ENCODE results near the gene RNU5B-1. TPM values are rescaled to one million over a fixed set of nuclear protein-coding genes. Genes with fewer than 3 reads are reported as not detected.

RNU5B-1 gene
- total and polyA plus RNA-seq, 2 of the 8 experiments (the other 6 are each of a cell fraction or from before 2014, with no cell fraction given) = not detected

DNA sequence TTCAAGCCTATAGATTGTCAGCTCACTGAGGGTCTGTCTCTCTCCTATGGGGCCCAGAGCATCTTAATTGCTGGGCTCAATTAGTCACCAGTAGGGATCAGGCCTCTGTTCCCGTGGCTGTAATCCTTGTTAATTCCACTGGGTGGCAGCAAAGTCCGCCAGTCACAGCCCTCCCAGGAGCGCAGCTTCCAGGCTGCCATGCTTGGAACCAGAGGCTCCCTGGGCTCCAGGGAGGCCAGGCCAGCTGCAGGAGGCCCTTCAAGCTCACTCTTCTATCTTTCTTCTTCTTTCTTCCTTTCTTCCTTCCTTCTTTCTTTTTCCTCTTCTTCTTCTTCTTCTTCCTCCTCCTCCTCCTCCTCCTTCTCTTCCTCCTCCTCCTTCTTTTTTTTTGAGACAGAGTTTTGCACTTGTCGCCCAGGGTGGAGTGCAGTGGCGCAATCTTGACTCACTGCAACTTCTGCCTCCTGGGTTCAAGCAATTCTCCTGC, 14.4 kb downstream of the RNU5B-1 start:
- Histone ChIP-seq H3K4me3 (ENCODE audit: extremely low read depth in 1 of 4, insufficient read depth in 2 of 4, low read depth in 3 of 4, low read length in 4 of 4) (no peak overlapping the region), H2BK5ac (ENCODE audit: low read depth, low read length) (no peak overlapping the region), H3K27ac (ENCODE audit: low read depth, low read length) (no peak overlapping the region), H4K20me1 (replicated peaks in 1 of 2; ENCODE audit: control insufficient read depth in 1 of 2, insufficient read depth in 2 of 2, low read length in 2 of 2) (no peaks in the 10 kb centered on the region), H3K23me2 (ENCODE audit: low read depth, low read length) (no peaks in the 10 kb centered on the region), H3K4me1 (replicated peaks in 1 of 4; ENCODE audit: control insufficient read depth in 3 of 4, insufficient read depth in 4 of 4, low read length in 3 of 4) (no peaks in the 10 kb centered on the region), H3K36me3 (ENCODE audit: control insufficient read depth in 2 of 4, insufficient read depth in 4 of 4, low read length in 3 of 4) (no peaks in the 10 kb centered on the region), H4K5ac (ENCODE audit: insufficient read length, low read depth, low read length) (no peak overlapping the region), H3K4me2 (ENCODE audit: insufficient read depth in 1 of 2, low read depth in 2 of 2, low read length in 2 of 2) (no peak overlapping the region), H3K27me3 (replicated peaks in 1 of 4; ENCODE audit: control insufficient read depth in 3 of 4, extremely low read depth in 1 of 4, insufficient read depth in 3 of 4, low read length in 3 of 4) (0 out of 7 replicates have a peak, but pooled peaks cover 0 to 3% (median 0%) of the 10 kb centered on the region in 4 experiments), H4K8ac (ENCODE audit: extremely low read depth, insufficient read depth, low read length) (no peak overlapping the region), H2AK5ac (ENCODE audit: low read depth, low read length) (no peak overlapping the region), H2BK120ac (replicated peaks; ENCODE audit: low read depth, low read length) (no peak overlapping the region), H3K18ac (ENCODE audit: extremely low read depth, low read length) (no peak overlapping the region), H3K9ac (replicated peaks in 1 of 4; ENCODE audit: extremely low read depth in 1 of 4, low read depth in 3 of 4, low read length in 3 of 4) (no peak overlapping the region), H3K56ac (replicated peaks; ENCODE audit: insufficient read length, low read depth, low read length) (no peak overlapping the region), H3K4ac (replicated peaks; ENCODE audit: insufficient read length, low read depth, low read length) (no peak overlapping the region), H3K79me1 (ENCODE audit: low read depth, low read length) (no peaks in the 10 kb centered on the region), H3K9me3 (ENCODE audit: insufficient read depth in 2 of 2, low read depth in 1 of 2, low read length in 1 of 2) (no peaks in the 10 kb centered on the region), H2BK12ac (ENCODE audit: low read depth, low read length) (no peak overlapping the region), H3K23ac (ENCODE audit: insufficient read length) (no peak overlapping the region), H2BK15ac (ENCODE audit: low read length) (no peak overlapping the region), H3K14ac (ENCODE audit: insufficient read length) (no peak overlapping the region), H2BK20ac (ENCODE audit: low read length) (no peak overlapping the region), H2AFZ (ENCODE audit: low read length) (no peak overlapping the region), H4K91ac (replicated peaks; ENCODE audit: insufficient read length, low read length) (no peak overlapping the region), H3K79me2 (ENCODE audit: control insufficient read depth in 1 of 2, insufficient read depth in 2 of 2, low read length in 2 of 2) (no peaks in the 10 kb centered on the region)
- FAIRE-seq (peak; percentile 80), DNase-seq (ENCODE audit: low read depth in 1 of 2, low spot score in 2 of 2) (peak in 1 of 2 experiments; percentile 90)
- WGBS, 2 experiments (ENCODE audit: extremely low coverage in 1 of 2, insufficient coverage in 1 of 2, insufficient read length in 1 of 2, insufficient replicate concordance in 2 of 2, low coverage in 1 of 2, low lambda C conversion rate in 2 of 2, missing lambda C conversion rate in 1 of 2) = 33% methylated on average over 5 of the region's 5 CpGs; no CpG with 5 or more reads in 1 of the 2 experiments
- ChIA-PET CTCF (ENCODE audit: partially characterized antibody) (interaction anchor here (0.6 to 16.2 kb wide), 40 partner anchors 8 to 592 kb away, joined by 3 to 547 read pairs (median 5); partner anchors contain the start of gene RNU5B-1), POLR2A (ENCODE audit: partially characterized antibody) (interaction anchor here (0.6 to 14.3 kb wide), 13 partner anchors 10 to 288 kb away, joined by 3 to 138 read pairs (median 4); partner anchors contain the start of genes IGDCC3 and RNU5B-1)
- TF ChIP-seq TEAD4 (IDR thresholded peaks at IDR 0.05; ENCODE audit: low read depth, low read length) = 0 out of 2 replicates have a peak, but pooled peaks have one; percentile 8
- peak; percentile 89 for TF ChIP-seq YY1 (IDR thresholded peaks at IDR 0.05; ENCODE audit: low read depth, low read length)
- peak; percentile 99 to 100 for TF ChIP-seq RAD21 (IDR thresholded peaks at IDR 0.05 in 1 of 2, conservative IDR thresholded peaks at IDR 0.05 in 1 of 2; ENCODE audit: low read depth in 2 of 2, low read length in 2 of 2)
- TF ChIP-seq JUND (IDR thresholded peaks at IDR 0.05; ENCODE audit: low read length) = peak; percentile 56; the same call in 1 of the 2 replicates
- TF ChIP-seq, protein P1, sequence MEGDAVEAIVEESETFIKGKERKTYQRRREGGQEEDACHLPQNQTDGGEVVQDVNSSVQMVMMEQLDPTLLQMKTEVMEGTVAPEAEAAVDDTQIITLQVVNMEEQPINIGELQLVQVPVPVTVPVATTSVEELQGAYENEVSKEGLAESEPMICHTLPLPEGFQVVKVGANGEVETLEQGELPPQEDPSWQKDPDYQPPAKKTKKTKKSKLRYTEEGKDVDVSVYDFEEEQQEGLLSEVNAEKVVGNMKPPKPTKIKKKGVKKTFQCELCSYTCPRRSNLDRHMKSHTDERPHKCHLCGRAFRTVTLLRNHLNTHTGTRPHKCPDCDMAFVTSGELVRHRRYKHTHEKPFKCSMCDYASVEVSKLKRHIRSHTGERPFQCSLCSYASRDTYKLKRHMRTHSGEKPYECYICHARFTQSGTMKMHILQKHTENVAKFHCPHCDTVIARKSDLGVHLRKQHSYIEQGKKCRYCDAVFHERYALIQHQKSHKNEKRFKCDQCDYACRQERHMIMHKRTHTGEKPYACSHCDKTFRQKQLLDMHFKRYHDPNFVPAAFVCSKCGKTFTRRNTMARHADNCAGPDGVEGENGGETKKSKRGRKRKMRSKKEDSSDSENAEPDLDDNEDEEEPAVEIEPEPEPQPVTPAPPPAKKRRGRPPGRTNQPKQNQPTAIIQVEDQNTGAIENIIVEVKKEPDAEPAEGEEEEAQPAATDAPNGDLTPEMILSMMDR (IDR thresholded peaks at IDR 0.05; ENCODE audit: control extremely low read depth in 1 of 3, insufficient read depth in 1 of 3, low read depth in 1 of 3, low read length in 3 of 3) = peak; percentile 62 to 98 (median 92)
- TF ChIP-seq TAF1 (IDR thresholded peaks at IDR 0.05; ENCODE audit: low read depth, low read length) = no peak
- no peak for TF ChIP-seq BRCA1 (IDR thresholded peaks at IDR 0.05; ENCODE audit: low read depth, low read length)
- peak; percentile 28; the same call in 1 of the 2 replicates for TF ChIP-seq MAX (IDR thresholded peaks at IDR 0.05)
- TF ChIP-seq TAF7 (optimal IDR thresholded peaks at IDR 0.05; ENCODE audit: borderline replicate concordance, low read depth, low read length) = peak; percentile 40
